GM18526 (cell line): ENCODE data around the gene ZNF770.

Experiments
- POLR2A ChIP-seq: IDR thresholded peaks from 3 replicates; pipeline ENCODE4 v1.6.1; 2011; ENCODE audit not compliant: insufficient read length; ENCODE audit errors: extremely low read depth

Gene ZNF770

DNA sequence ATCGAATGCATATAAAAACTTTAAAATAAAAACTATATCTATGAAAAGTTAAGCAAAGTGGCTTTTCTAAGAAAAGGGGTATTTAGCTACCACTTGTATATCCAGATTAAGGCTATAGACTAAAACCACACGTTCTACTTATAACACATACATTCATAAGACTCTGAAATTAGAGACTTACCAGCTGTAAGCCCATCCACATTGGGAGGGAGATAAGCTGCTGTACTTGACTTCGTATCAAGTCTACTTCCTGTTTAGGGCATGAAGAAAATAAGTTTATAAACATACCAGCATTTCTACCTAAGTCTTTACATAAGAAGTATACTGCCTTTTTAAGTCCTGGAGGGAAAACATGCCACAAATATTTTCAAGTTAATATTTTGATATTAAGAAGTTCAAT, 46.3 kb downstream of the ZNF770 start:
- no peak for TF ChIP-seq POLR2A

DNA sequence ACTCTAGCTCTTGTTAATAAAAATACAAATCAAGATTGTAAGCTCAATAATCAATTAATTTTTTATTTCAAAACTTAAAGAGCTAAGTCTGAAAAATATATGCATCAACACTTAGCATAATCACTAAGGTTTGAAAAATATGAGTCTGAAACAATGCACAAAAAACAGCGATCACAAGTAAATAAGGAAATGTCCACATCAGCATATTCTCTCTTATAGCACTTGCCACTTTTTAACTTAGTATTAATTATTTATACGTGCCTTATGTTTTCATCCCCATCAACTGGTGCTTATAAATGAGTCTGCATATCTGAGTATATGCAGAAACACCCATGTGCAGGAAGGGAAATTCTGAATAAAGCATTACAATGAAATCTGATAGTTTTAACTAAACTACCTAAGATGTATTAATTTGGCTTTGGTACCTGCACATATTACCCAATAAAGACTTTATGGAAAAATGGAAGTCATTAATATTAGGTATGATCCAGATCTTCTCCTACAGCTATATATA, 46.8 kb downstream of the ZNF770 start:
- TF ChIP-seq POLR2A, result no peak

DNA sequence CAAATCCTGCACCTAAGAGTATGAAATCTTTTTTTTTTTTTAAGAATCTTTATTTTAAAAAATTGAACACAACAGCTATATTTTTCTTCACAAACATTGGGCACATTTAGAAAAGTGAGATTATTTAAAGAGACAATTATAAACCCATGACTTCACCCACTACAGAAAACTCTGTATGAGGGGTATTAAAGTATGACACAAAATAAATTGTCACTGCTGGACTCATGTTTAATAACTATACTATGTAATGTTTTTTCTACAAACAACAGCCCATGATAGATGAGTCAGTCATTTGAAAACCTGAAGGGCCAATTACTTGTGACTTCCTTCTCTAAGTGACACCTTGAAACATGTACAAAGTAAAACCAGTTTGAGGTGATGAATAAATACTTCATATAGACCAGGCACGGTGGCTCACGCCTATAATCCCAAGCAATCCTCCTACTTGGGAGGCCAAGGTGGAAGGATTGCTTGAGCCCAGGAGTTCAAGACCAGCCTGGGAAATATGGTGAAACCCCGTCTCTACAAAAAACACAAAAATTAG, 54.6 kb downstream of the ZNF770 start:
- no peak for TF ChIP-seq POLR2A
